HS-27A (cell line): Measurements from ENCODE around the gene PNPLA3.

Experiments
- DNase-seq: peaks from one replicate; pipeline ENCODE4 v3.0.0-alpha.2; 2012; ENCODE audit warnings: low read depth, missing footprints

The PNPLA3 gene

DNA sequence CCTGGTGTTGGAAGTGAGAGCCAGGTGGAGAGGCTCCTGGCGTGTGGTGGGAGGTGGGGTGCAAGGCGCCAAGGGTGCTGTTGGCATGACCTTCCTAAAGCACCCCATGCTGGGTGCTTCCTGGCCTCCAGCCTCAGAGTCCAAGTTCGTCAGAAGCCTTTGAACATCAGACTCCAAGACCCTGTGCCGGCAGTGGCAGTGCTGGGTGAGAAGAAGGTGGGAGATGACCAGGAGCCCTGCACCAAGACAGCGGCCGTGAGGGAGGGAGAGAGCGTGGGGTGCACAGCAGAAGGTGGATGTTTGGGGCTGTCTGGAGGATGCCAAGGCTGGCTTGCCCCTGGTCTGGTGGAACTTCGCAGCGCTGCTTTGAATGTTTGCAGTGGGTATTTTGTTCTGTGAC is 70.8 kb downstream of the PNPLA3 start:
- DNase-seq = no peak

DNA sequence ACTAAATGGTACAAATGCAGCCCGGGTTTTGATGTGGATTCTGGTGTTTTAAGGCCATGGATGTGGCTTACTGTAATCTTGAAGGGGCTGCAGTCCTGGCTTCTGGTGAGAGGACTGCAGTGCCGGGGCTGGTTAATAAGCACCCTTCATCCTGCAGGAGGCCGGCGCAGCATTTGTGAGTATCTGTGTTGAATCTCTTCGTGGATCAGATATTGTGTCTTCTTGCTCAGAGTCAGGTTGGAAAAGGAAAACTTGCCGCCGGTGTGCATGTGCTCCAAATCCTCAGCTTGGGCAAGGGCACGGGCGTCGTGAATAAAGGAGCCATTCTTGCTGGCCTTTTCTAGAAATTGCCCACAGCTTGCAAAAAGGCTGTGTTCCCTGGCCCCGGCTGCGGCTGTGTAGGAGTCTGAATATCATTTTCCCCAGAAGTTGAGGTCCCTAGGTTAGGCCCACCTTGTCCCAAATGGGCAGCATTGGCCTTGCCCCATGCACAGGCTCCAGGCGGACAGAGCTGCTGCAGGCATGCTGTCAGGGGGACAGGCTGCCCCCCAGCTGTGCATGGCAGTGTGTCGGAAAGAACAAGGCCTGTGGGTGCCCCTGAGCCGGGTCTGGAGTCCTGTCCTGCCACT is 71.6 kb downstream of the PNPLA3 start:
- no peak for DNase-seq

GRCh38 chr22:43995798-43996169 is 72.2 kb downstream of the PNPLA3 start:
- no peak for DNase-seq

DNA sequence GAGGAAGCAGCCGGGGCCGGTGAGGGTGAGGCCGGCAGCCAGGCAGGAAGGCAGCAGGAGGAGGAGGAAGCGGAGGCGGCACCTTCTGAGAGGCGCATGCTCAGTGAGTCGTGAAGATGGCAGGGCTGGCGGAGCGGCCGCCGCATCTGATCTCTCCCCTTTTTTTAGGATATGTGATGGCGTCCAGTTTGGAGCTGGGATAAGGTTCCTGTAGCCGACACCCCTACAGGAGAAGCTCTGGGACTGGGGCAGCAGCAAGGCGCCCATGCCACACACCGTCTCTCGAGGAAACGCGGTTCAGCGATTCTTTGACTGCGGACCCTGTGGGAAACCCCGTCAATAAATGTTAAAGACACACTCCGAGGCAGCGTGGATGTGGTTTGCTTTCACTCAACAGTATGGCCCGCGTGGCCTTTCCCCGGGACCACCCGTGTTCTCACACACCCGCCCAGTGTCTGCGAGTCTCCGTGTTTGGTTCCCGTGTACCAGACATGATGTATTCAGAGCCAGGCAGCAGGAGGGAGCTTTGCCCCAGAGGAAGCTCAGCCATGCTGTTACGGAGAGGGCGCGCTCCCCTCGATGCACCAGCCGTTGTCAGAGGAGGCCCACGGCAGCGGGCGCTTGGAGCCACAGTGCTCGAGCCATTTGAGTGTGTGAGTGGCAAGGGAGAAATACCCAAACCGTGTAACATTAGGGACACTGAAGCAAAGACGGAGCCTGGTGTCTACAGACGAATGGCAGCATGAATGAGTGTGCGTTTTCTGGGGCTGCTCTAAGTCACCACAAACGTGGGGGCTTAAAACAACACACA is 72.8 kb downstream of the PNPLA3 start:
- no peak for DNase-seq

DNA sequence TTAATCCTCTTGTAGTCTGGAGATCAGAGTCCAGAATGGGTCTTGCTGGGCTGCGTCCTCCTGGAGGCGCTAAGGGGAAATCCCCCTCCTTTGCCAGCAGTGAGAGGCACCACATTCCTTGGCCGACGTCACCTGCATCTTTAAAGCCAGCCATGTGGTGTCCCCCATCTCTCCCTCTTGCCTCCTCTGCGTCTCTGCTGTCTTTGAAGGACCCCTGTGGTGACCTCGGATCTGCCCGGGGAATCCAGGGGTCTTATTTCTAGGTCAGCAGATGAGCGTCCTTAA is 73.3 kb downstream of the PNPLA3 start:
- no peak for DNase-seq
